Transverse colon (tissue), 4 donors: ENCODE results near the gene C22orf15. TPM values are rescaled to one million over a fixed set of nuclear protein-coding genes. Genes with fewer than 3 reads are reported as not detected.

ENCODE experiments used
- DNase-seq: peaks from one replicate; pipeline ENCODE4 v3.0.0-alpha.2; 2019
- H3K27ac ChIP-seq, 4 donors: fragments of 200-600 bp; sonication (generic); 2 replicates each; pipeline ENCODE4 v1.5.1; 2016 to 2018; ENCODE audit warnings: inconsistent platforms in 4 of 4
- H3K27me3 ChIP-seq: fragments of 200-600 bp; sonication (generic); 2 replicates; pipeline ENCODE4 v1.5.1; 2017; ENCODE audit warnings: inconsistent platforms
- H3K36me3 ChIP-seq, 4 donors: fragments of 200-600 bp; sonication (generic); 2 replicates each; pipeline ENCODE4 v1.5.1; 2017 to 2019; ENCODE audit warnings: inconsistent platforms in 4 of 4
- H3K4me1 ChIP-seq, 4 donors: fragments of 200-600 bp; sonication (generic); 2 replicates each; pipeline ENCODE4 v1.5.1; 2017 to 2020; ENCODE audit warnings: inconsistent platforms in 4 of 4
- H3K4me3 ChIP-seq, 4 donors: fragments of 200-600 bp; sonication (generic); 1 replicate in 1 of 4; 2 replicates in 3 of 4; pipeline versions ENCODE4 v1.5.1 to v1.6.1; 2017 to 2019; ENCODE audit warnings: inconsistent platforms in 4 of 4
- H3K9me3 ChIP-seq, 2 donors: fragments of 200-600 bp; sonication (generic); 2 replicates each; pipeline ENCODE4 v1.5.1; 2017 to 2019; ENCODE audit warnings: inconsistent platforms in 2 of 2
- CTCF ChIP-seq, 5 experiments: fragments of 200-600 bp in 3 of 5; fragments of 450-650 bp in 2 of 5; sonication (generic) in 3 of 5; IDR thresholded peaks; 1 replicate in 2 of 5; 2 replicates in 3 of 5; pipeline ENCODE4 v1.5.1; 2016 to 2017; ENCODE audit warnings: antibody characterized with exemption in 5 of 5, inconsistent platforms in 3 of 5, mild to moderate bottlenecking in 2 of 5, moderate library complexity in 1 of 5
- EP300 ChIP-seq: sonication (generic); formaldehyde crosslinking; IDR thresholded peaks from one replicate; pipeline ENCODE4 v1.6.1; 2017; ENCODE audit warnings: antibody characterized with exemption, low read depth
- POLR2A ChIP-seq: fragments of 450-650 bp; IDR thresholded peaks from one replicate; pipeline ENCODE4 v1.6.1; 2016; ENCODE audit warnings: antibody characterized with exemption, mild to moderate bottlenecking, moderate library complexity
- POLR2AphosphoS5 ChIP-seq, 3 donors: sonication (generic); formaldehyde crosslinking; IDR thresholded peaks; one replicate each; pipeline ENCODE4 v1.6.1; 2016; ENCODE audit warnings: antibody characterized with exemption in 3 of 3
- WGBS, 2 donors: methylation state at CpG; one replicate each; pipeline ENCODE4 v1.1.5; 2018; ENCODE audit warnings: low coverage in 1 of 2; 5-methylcytosine and 5-hydroxymethylcytosine counted together
- in situ Hi-C, 4 donors: fragments of 200-750 bp; cut with MboI; loops; one replicate each; pipeline versions ENCODE4 v1.15.0 to v1.15.1; 2017; ENCODE audit warnings: low sequenced_read_pairs in 3 of 4, low pct_ligation_motif_present in 1 of 4, low pct_unique_long_range_greater_than_20kb in 1 of 4
- intact Hi-C: fragments of 100-400 bp; cut with DNase I; formaldehyde crosslinking; loops from one replicate; pipeline ENCODE4 v1.15.1; 2023; ENCODE audit warnings: low total_unique reads
- total RNA-seq, 4 donors: library from RNA; depleted of rRNA; stranded (reverse); fragments of >200 nt; gene quantifications; one replicate each; pipeline ENCODE4 v1.1.0, GENCODE V29; 2016

C22orf15 gene
- total RNA-seq, 4 donors from 2014 or later, result not detected

GRCh38 chr22:23743303-23743705 is 19.5 kb upstream of the C22orf15 start:
- Histone ChIP-seq H3K27me3 (no peaks in the 10 kb centered on the region), H3K36me3 (peaks cover 0 to 14% (median 0%) of the 10 kb centered on the region in 4 donors), H3K4me3 (no peak overlapping the region), H3K9me3 (no peaks in the 10 kb centered on the region), H3K27ac (no peak overlapping the region), H3K4me1 (no peaks in the 10 kb centered on the region)
- no peak for TF ChIP-seq POLR2A
- no peak for TF ChIP-seq CTCF (IDR thresholded peaks at IDR 0.05)
- no peak for TF ChIP-seq POLR2AphosphoS5 (IDR thresholded peaks at IDR 0.05)
- no peak for TF ChIP-seq EP300
- in situ Hi-C loops (no loop called here), intact Hi-C loops (no loop called here)
- 77% methylated on average over 2 of the region's 2 CpGs; no CpG with 5 or more reads in 1 of the 2 donors for WGBS, 2 donors
- DNase-seq, result no peak

- TF ChIP-seq CTCF (IDR thresholded peaks at IDR 0.05), result no peak
Measured at GRCh38 chr22:23744001-23744400, 18.8 kb upstream of the C22orf15 start.

GRCh38 chr22:23744485-23744884 is 18.3 kb upstream of the C22orf15 start:
- no peak for DNase-seq
- no peak for TF ChIP-seq EP300
- TF ChIP-seq CTCF (IDR thresholded peaks at IDR 0.05), result no peak
- no peak for TF ChIP-seq POLR2A
- no peak for TF ChIP-seq POLR2AphosphoS5 (IDR thresholded peaks at IDR 0.05)
- Histone ChIP-seq H3K27ac (no peak overlapping the region), H3K4me3 (no peak overlapping the region), H3K9me3 (no peaks in the 10 kb centered on the region), H3K27me3 (no peaks in the 10 kb centered on the region), H3K36me3 (peaks cover 0 to 14% (median 0%) of the 10 kb centered on the region in 4 donors), H3K4me1 (no peaks in the 10 kb centered on the region)
- in situ Hi-C loops, result no loop called here
- intact Hi-C loops, result no loop called here
- WGBS, 2 donors, result 97% methylated on average over 14 of the region's 14 CpGs; no CpG with 5 or more reads in 1 of the 2 donors

More at GRCh38 chr22:23744001-23744400, 18.8 kb upstream of the C22orf15 start:
- Histone ChIP-seq H3K36me3 (peaks cover 0 to 14% (median 0%) of the 10 kb centered on the region in 4 donors), H3K4me3 (no peak overlapping the region), H3K27me3 (no peaks in the 10 kb centered on the region), H3K9me3 (no peaks in the 10 kb centered on the region), H3K27ac (no peak overlapping the region), H3K4me1 (no peaks in the 10 kb centered on the region)
- DNase-seq, result no peak
- WGBS, 2 donors, result 98 to 100% methylated on average over 3 to 12 of the region's 13 CpGs
- intact Hi-C loops, result no loop called here
- in situ Hi-C loops, result no loop called here

- H3K9me3 ChIP-seq, result no peaks in the 10 kb centered on the region
- no peak for TF ChIP-seq EP300
- TF ChIP-seq POLR2AphosphoS5 (IDR thresholded peaks at IDR 0.05), result no peak
- no peak for TF ChIP-seq POLR2A
- TF ChIP-seq CTCF (IDR thresholded peaks at IDR 0.05), result no peak
- H3K4me1 ChIP-seq, result peaks cover 4 to 11% (median 9%) of the 10 kb centered on the region in 4 donors
- intact Hi-C loops (no loop called here), in situ Hi-C loops (no loop called here)
- no peaks in the 10 kb centered on the region for H3K27me3 ChIP-seq
- H3K36me3 ChIP-seq, result peaks cover 0 to 14% (median 0%) of the 10 kb centered on the region in 4 donors
- H3K27ac ChIP-seq, result no peak overlapping the region
- DNase-seq, result no peak
- WGBS, 2 donors, result 75 to 93% methylated on average over 5 to 6 of the region's 6 CpGs
- H3K4me3 ChIP-seq, result no peak overlapping the region
Measured at GRCh38 chr22:23745791-23746190, 17.0 kb upstream of the C22orf15 start.
